Esophagus squamous epithelium (tissue), 5 donors: Measurements from ENCODE around the gene SAMD7. TPM values are rescaled to one million over a fixed set of nuclear protein-coding genes. Genes with fewer than 3 reads are reported as not detected.

Experiments used
- DNase-seq: peaks from one replicate; lab custom pipeline; 2025; lab: John Stamatoyannopoulos, UW
- H3K27ac ChIP-seq, 4 donors: fragments of 200-600 bp; sonication (generic); one replicate each; pipeline ENCODE4 v1.5.1; 2016 to 2019; ENCODE audit warnings: mild to moderate bottlenecking in 1 of 4
- H3K27me3 ChIP-seq, 4 donors: fragments of 200-600 bp; sonication (generic); 1 replicate in 3 of 4; 2 replicates in 1 of 4; pipeline versions ENCODE4 v1.5.1 to v1.6.0; 2017 to 2021; ENCODE audit warnings: antibody characterized with exemption in 1 of 4
- H3K36me3 ChIP-seq, 3 donors: fragments of 200-600 bp; sonication (generic); one replicate each; pipeline ENCODE4 v1.5.1; 2016 to 2019
- H3K4me1 ChIP-seq, 3 donors: fragments of 200-600 bp; sonication (generic); one replicate each; pipeline ENCODE4 v1.5.1; 2017 to 2019
- H3K4me3 ChIP-seq, 4 donors: fragments of 200-600 bp; sonication (generic); 1 replicate in 3 of 4; 2 replicates in 1 of 4; pipeline ENCODE4 v1.5.1; 2016 to 2019; ENCODE audit warnings: mild to moderate bottlenecking in 2 of 4, moderate library complexity in 1 of 4
- H3K9me3 ChIP-seq, 3 donors: fragments of 200-600 bp; sonication (generic); one replicate each; pipeline ENCODE4 v1.5.1; 2016 to 2019
- CTCF ChIP-seq, 6 experiments: fragments of 450-650 bp in 4 of 6; fragments of 200-600 bp in 2 of 6; sonication (generic) in 2 of 6; IDR thresholded peaks; one replicate each; pipeline ENCODE4 v1.5.1; 2016 to 2019; ENCODE audit warnings: antibody characterized with exemption in 6 of 6, mild to moderate bottlenecking in 4 of 6, moderate library complexity in 4 of 6
- POLR2A ChIP-seq, 4 donors: fragments of 450-650 bp; IDR thresholded peaks; one replicate each; pipeline ENCODE4 v1.6.1; 2017; ENCODE audit warnings: antibody characterized with exemption in 4 of 4, mild to moderate bottlenecking in 4 of 4, moderate library complexity in 3 of 4
- WGBS, 2 donors: methylation state at CpG; one replicate each; pipeline ENCODE4 v1.1.5; 2018; 5-methylcytosine and 5-hydroxymethylcytosine counted together
- intact Hi-C: fragments of 100-400 bp; cut with DNase I; formaldehyde crosslinking; loops from one replicate; pipeline ENCODE4 v1.15.0; 2022
- total RNA-seq, 4 donors: library from RNA; depleted of rRNA; stranded (reverse); fragments of >200 nt; gene quantifications; one replicate each; pipeline ENCODE4 v1.1.0, GENCODE V29; 2016
- donor health status: DM: yes; HTN: yes; CAD: no.

SAMD7 gene
- total RNA-seq, 4 donors from 2014 or later, result not detected

- no peak for TF ChIP-seq CTCF (IDR thresholded peaks at IDR 0.05)
- TF ChIP-seq POLR2A (IDR thresholded peaks at IDR 0.05), result no peak
- intact Hi-C loops, result no loop called here
- H3K4me3 ChIP-seq, result no peak overlapping the region
- H3K4me1 ChIP-seq, result no peaks in the 10 kb centered on the region
- no peak for DNase-seq
- no peak overlapping the region for H3K27ac ChIP-seq
- no peaks in the 10 kb centered on the region for H3K9me3 ChIP-seq
- no peaks in the 10 kb centered on the region for H3K36me3 ChIP-seq
- WGBS, 2 donors, result 70 to 80% methylated on average over 7 to 8 of the region's 8 CpGs
- H3K27me3 ChIP-seq, result no peaks in the 10 kb centered on the region
These were observed 32.3 kb upstream of the SAMD7 start for GRCh38 chr3:169879013-169879557.

- TF ChIP-seq CTCF (IDR thresholded peaks at IDR 0.05) (no peak), POLR2A (IDR thresholded peaks at IDR 0.05) (no peak)
- intact Hi-C loops, result no loop called here
- H3K4me1 ChIP-seq, result no peaks in the 10 kb centered on the region
- no peaks in the 10 kb centered on the region for H3K9me3 ChIP-seq
- WGBS, 2 donors, result 40% methylated on average over 1 of the region's 3 CpGs; no CpG with 5 or more reads in 1 of the 2 donors
- H3K4me3 ChIP-seq, result no peak overlapping the region
- H3K27me3 ChIP-seq, result no peaks in the 10 kb centered on the region
- no peak for DNase-seq
- no peaks in the 10 kb centered on the region for H3K36me3 ChIP-seq
- H3K27ac ChIP-seq, result no peak overlapping the region
These were observed 31.4 kb upstream of the SAMD7 start for GRCh38 chr3:169879845-169880575.

- WGBS, 2 donors, result 82 to 85% methylated on average over 4 of the region's 4 CpGs
- H3K36me3 ChIP-seq, result no peaks in the 10 kb centered on the region
- no peak for TF ChIP-seq CTCF (IDR thresholded peaks at IDR 0.05)
- no peak for TF ChIP-seq POLR2A (IDR thresholded peaks at IDR 0.05)
These were observed 30.7 kb upstream of the SAMD7 start for GRCh38 chr3:169880576-169881250.

GRCh38 chr3:169886671-169887070 lies 24.7 kb upstream of the SAMD7 start:
- DNase-seq, result no peak

More at GRCh38 chr3:169880576-169881250, 30.7 kb upstream of the SAMD7 start:
- no peaks in the 10 kb centered on the region for H3K4me1 ChIP-seq
- no peak for DNase-seq
- intact Hi-C loops, result no loop called here
- H3K27me3 ChIP-seq, result no peaks in the 10 kb centered on the region
- no peak overlapping the region for H3K27ac ChIP-seq
- H3K4me3 ChIP-seq, result no peak overlapping the region
- no peaks in the 10 kb centered on the region for H3K9me3 ChIP-seq

More at GRCh38 chr3:169886671-169887070, 24.7 kb upstream of the SAMD7 start:
- WGBS, 2 donors, result 31 to 38% methylated on average over 2 to 5 of the region's 5 CpGs
- H3K27me3 ChIP-seq, result no peaks in the 10 kb centered on the region
- no peaks in the 10 kb centered on the region for H3K4me1 ChIP-seq
- H3K9me3 ChIP-seq, result no peaks in the 10 kb centered on the region
- no peak for TF ChIP-seq CTCF (IDR thresholded peaks at IDR 0.05)
- no peak for TF ChIP-seq POLR2A (IDR thresholded peaks at IDR 0.05)
- no peak overlapping the region for H3K27ac ChIP-seq
- H3K36me3 ChIP-seq, result no peaks in the 10 kb centered on the region
- H3K4me3 ChIP-seq, result no peak overlapping the region
- intact Hi-C loops, result no loop called here
